NCI-H2196 (cell line): ENCODE measurements around the gene COPB2.
A peak's percentile ranks its signal among the peaks of the same experiment; 100 is the strongest.

ENCODE experiments used
- DNase-seq: peaks from one replicate; lab custom pipeline; 2025; ENCODE audit not compliant: unreplicated experiment; lab: John Stamatoyannopoulos, UW

COPB2 gene

DNA sequence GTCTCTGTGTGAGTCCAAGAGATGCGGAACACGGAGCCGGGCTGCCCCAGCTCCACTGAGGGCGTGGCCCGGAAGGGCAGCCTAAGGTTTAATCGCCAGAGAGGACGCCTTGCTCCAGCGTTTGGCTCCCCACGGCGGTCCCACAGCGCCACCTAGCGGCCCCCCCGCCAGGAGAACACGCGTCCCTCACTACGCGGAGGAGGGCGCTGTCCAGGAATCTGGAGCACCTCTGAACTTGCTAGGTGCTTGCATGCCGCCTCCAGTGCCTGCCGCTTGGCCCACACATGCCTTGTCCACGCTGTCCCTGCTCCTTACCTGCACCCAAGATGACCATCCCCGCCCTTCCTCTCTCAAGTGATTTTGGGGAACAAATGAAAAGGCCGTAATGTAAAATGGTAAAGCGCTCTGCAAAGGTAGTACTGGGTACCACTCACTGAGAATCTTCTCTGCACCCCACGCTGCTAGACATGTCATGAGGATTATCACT is 60.0 kb downstream of the COPB2 start:
- peak; percentile 97 for DNase-seq

DNA sequence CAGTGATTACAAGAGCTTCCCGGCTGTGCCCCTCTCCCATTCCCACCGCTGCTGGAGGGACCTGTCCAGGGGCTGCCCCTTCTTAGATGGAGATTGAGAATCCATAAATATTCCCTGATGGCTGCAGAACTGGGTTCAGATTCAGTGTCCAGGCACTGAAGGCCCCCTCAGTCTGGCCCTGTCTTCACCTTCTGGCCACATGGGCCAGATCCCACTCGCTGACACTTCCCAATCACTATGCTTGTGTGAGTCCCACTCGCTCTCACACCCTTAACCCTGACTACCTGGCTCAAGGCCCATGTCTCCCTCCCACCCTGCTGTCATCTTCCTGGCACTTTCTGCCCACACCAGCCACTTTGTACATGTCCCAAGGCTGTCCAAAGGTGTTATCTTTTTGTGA is 61.1 kb downstream of the COPB2 start:
- DNase-seq, result no peak

DNA sequence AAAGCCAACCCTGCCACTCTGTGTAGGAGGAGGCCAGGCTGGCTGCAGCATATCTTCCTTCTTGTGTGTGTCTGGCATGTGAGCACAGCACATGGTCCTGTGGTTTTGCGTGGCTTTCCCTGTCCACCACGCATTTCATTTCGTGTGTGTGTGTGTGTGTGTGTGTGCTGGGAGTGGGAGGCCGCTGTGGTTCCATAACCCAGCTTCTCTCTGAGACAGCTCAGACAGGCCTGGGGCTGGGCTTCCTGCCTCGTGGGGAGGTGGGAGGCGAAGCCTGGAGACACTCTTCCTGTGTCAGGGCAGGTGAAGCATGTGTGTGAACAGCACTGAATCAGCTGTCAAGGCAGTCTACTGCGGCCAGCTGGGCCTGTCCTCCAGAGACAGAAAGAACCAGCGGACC is 61.6 kb downstream of the COPB2 start:
- no peak for DNase-seq

DNA sequence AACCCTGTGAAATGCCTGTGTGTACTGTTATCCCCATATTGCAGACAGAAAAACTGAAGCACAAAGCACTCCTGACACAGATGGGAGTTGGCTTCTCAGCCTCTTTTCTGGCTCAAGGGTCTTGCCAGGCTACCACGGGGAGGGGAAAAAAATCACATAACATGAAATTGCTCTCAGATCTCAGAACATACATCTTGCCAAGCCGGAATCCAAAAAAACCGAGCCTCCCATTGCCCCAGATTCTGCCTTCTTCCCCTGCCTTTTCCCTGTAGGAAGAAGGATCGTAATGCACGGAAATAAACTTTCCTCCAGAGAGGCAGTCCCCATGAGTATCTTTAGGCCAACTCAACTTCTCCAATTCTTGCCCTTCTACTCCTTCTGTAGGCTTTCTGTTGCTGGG is 62.2 kb downstream of the COPB2 start:
- DNase-seq, result no peak

DNA sequence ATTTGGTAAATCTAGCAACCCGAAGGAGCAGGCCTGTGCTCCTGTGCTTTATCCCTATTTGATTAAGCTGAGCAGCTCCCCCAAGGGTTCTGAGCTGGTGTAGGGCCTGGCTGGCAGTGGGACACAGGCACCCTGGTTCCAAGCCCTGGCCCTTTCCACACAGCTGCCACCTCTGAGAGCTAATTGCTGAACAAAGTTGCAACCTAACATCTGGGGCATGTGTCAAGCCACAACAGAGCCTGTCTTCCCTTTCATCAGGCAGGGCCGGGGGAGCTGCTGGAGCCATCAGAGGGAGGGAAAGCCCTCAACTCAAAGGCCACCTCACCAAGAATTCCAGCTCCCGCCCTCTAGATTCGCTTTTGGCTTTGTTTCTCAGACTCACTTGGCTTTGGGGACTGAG is 62.7 kb downstream of the COPB2 start:
- no peak for DNase-seq

DNA sequence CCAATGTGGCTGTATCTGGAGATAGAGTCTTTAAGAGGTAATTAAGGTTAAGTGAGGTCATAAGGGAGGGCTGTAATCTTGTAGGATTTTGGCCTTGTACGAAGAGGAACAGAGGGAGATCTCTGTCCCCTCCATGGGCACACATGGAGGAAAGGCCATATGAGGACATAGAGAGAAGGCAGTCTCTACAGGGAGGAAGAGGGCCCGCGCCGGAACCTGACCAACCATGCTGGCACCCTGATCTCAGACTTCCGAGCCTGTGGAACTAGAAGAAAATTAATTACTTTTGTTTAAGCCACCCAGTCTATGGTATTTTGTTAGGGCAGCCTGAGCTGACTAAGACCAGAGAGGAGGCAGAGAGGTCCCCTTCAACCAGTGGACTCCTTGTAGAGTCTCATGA is 63.3 kb downstream of the COPB2 start:
- DNase-seq, result no peak

DNA sequence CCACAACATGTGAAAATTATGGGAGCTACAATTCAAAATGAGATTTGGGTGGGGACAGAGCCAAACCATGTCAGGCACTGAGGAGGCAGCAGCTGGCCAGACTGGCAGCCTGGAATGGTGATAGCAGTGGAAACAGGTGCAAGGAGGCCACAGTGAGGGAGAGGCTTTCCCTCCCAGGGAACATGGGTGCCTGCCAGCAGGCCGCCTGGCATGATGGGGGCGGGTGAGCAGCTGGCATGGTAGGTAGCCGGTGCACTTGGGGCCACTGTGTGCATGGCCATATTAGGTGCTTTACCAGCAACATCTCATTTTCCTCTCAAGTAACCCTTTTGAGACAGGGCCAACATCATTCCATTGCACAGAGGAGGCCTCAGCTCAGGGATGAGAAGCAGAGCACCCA is 63.9 kb downstream of the COPB2 start:
- DNase-seq, result no peak

DNA sequence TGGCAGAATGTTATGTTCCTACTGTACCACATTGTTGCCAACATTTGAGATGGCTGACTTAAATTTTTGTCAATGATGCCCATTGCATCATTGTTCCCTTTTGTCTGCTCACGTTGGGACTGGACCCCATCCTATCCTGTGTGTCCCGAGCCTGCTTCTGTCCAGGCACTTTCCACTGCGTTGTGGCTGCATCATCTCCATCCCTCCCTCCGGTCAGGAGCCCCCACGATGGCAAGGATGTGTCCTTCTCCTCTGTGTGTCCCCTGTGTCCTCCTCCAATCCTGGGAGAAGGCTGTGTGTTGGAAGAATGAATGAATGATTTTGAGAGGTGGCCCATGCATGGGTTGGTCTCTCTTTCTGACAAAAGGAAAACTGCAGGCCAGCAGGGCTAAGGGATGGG is 65.0 kb downstream of the COPB2 start:
- DNase-seq, result no peak

DNA sequence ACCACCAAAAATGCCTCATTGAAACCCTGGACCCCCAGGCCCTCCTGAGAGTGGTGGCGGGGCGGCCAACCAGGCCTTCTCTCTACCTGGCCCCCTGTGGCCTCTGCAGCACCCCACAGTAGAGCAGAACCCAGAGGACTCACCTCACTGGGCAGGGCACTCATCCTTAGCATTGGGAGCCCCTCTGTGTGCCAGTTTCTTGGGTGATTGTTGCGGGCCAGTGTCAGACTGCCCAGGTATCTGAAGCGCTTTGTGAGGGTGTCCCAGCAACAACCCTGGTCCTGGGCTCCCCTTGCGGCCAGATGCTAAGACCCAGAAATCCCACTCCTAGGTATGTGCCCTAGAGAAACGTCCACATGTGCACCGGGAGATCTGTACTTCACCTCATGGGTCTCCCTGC is 66.3 kb downstream of the COPB2 start:
- no peak for DNase-seq

DNA sequence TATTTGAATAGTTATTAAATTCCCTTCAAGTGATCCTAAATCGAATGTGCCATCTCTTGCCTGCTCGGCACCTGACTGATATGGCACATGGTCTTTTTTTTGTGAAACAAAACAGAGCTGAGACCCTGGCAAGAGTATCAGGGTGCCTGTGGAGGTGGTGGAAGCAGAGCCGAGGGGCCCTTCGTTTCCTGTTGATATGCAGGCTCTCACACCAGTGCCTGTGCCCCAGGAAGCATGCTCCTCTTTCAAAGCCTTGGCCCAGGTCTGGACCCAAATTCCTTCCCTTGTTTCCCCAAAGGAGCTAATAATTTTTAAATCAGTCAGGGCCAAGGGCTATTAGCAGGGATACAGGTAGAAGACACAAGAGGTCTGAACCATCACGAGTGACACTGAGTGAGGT is 67.1 kb downstream of the COPB2 start:
- DNase-seq, result no peak

DNA sequence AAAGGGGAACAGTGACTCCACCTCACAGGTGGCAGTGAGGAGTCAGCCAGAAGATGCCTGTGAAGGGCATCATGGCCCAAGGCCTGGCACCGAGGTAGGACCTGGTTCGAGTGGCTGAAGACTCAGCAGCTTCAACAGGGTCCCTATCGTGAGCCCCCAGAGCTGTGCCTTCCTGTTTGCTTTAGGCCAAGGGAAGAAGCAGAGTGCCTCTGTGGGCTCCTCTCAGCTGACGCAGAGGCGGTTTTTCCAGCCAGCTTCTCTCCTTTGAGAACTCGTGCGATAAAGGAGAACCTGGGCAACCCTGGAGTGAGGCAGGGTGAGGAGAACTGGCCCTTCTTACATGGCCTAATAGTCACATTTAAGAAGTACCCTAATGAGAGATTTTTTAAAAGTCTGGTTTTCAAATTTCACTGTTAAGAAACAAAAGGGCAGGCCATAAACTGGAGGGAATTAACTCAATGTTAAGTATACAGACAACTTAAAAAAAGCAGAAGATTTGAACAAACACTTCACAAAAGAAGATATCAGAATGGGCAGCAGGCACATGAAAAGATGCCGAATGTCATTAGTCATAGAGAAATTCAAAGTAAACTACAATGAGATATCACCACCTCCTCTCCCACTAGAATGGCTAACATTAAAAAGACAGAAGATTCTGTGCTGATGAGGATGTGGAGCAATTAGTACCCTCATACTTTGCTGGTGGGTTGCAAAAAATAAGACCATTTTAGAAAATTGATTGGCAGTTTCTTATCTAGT is 68.7 kb downstream of the COPB2 start:
- no peak for DNase-seq

DNA sequence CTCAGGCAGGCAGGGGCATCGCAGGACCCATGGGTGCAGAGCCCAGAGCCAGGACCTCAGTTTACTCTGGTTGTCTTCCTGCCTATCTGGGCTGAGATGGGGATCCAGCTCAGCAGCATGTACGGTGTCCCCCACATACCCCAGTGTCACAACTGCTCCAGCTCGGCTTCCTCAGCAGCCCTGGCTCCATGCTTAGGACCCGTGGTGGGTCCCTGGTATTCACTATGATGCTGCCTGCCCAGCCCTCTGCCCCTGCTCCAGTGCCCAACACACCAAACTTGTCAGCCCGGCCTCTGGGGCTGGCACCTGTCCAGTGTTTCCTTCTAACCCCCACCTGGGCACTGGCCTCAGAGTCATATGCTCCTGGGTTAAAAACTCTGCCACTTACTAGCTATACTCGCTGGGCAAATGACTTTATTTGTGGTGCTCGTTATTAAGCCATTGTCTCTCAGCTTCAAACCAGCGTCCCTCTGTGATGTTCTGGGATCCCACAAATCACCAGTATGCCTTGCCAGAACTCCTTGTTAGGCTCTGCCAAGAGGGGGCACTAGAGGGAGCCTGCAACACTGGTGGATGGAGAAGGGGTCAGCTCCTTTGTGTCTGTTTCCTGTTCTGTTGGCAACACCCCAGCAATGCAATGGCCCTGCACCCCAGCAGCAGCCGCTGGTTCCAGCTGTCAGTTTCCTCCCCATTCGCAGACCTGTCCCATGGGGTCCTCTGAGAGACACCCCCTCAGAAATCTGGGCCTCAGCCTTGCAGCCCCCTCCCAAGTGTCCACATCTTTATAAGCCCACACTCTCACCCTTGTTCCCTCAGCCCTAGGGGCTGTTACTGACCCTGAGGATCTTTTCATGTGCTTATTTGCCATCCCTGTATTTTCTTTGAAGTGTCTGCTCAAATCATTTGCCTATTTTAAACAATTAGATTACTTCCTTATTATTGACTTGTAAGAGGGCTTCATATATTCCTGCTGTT is 69.7 kb downstream of the COPB2 start:
- peak; percentile 20 for DNase-seq

DNA sequence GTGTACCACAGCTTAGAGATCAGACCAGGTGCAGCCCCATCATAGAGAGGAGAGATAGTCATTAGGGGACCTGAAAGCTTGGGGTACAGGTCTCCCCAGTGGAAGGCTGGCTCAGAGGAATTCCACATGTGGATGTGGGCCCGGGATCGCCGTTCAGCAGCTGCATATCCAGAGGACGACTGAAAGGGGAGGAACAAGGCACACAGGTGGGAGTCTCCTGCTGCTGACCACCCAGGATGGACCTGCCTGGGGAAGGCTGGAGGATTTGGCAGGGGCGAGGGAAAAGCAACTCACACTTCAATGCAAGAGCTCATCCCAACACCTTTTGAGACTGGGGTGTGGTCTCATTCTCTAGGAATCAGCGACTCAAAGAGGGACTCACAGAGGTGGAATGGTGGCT is 70.6 kb downstream of the COPB2 start:
- DNase-seq, result no peak

DNA sequence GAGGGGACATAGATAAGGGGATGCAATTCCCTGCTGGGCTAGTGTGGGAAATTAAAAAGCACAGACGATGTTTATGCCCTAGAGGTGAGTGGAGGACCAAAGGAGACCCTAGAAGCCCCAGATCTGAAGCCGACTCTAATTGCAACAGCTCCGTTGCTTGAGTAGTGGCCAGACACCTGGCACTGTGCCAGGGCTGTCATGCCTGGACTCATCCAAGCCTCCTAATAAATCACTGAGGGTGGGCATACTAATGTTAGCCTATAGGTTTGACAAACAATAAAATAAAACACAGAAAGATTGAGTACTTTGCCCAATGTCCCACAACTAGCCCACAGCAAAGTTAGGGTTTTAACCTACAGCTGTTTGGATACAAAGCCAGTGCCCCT is 71.0 kb downstream of the COPB2 start:
- DNase-seq, result peak; percentile 15

DNA sequence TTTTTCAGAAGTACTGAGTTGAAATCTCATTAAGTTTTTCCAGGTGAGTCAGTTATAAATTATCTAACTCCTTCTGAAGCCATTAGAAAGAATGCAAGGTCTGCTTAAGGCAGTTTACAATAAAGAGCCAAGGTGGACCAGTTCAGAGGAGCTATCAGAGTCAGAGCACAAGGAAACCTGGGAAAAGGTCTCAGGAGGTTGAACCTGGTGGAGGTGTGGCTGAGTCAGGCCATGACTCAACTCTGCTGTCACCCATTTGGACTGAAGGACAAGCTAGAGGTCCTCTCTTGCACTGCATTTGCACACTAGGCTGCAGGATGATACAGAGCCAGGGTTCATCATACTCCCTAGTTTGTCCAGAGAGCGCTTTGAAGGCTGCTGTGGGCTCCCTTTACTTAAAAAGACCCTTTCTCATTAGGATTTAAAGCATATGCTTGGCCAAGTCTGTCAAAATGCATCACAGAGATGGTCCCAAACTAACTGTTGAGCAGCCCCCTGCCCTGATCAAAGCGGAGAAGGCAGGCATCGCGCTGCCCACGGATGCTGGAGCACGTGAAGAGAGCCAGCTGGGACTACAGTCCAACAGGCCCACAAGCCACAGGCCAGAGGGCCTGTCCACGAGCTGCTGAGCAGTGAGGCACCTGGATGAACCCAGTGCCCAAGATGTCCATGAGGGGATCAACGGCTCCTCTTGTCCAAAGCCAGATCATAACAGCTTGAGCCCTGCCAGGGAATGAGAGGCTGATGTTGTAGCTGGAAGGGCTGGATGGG is 71.6 kb downstream of the COPB2 start:
- DNase-seq, result no peak

DNA sequence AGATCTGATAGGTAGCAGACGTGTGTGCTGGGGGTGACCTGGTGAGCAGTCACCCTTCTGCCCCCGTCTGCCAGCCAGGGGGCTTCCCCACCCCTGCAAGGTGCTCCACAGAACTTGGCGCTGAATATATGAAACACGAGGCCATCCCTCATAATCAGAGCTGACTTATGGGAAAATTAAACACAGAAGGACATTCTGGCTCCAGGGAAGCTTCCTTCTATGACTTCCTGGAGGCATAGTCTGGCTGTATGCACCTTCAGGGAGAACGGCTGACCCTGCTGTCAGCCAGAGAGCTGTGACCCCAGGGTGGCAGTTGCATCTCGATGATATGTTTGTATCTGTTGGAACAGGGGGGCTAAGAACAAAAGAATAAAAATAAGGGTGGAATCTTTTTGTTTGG is 72.2 kb downstream of the COPB2 start:
- DNase-seq, result no peak

DNA sequence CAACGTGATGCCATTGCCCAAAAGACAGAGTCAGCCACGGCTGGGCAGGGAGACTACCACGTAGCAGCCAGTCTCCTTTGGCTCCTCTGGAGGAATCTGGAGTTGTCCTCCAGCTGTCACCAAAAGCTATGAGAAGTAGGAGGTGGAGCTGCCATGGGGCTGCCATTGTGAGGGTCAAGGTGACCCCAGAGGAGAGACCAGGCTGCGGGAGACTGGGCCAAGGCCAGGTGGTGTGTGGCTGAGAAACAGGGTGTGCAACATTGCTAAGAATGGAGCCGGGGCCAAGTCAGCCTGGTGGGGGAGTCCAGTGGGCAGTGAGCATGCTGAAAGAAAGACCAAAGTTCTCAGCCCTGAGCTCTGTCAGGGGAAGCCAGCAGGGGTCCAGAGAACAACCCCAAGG is 75.5 kb downstream of the COPB2 start:
- no peak for DNase-seq

DNA sequence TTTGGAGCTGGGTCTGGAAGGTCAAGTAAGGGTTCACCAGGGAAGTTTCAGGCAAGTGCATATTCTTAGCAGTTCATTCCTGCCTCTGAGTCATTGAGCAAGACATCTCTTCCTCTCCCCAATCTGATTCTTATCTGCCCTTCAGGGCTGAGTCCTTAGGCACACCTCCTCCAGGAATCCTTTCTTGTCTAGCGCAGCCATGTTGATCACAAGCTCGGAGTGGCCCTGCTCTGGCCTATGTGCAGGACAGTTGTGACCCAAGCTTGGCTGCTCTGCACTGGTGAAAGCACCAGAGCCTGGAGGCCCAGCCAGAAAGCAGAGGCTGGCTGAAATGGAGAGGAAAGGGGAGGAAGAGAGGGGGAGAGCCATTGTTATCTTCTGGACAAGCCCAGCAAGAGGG is 76.5 kb downstream of the COPB2 start:
- no peak for DNase-seq

DNA sequence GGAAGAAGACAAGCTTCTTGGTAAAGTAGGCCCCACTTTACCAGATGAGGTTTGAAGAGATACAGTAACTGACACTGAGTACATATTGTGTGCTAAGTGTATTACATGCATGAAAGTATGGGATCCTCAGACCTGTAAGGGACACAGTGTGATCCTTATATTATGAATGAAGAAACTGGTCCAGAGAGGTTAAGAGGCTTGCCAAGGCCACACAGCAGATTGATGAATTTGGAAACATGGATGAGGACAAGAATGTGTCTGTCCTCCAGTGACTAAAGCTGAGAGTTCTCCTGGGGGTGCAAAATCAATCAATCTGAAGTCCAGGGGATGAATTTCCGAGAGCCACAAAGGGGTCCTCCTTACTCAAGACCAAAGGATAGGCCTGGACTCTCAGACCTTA is 77.0 kb downstream of the COPB2 start:
- DNase-seq, result no peak

DNA sequence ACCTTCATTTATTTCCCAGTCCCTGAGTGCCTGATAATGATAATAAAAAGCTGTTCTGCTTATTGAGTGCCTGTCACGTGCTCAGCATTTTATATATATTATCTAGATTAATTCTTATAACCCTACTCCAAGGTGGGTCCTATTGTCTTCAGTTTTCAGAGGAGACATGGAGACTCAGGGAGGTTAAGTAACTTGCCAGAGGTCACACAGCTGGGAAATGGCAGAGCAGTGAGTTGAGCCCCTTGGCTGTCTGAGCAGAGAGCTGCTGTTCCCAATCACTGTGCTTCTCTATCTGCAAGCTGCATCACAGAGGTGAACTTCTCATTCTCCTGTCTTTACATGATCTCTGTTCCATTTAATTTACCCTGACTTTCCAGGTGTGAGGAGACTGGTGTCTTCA is 77.9 kb downstream of the COPB2 start:
- no peak for DNase-seq

DNA sequence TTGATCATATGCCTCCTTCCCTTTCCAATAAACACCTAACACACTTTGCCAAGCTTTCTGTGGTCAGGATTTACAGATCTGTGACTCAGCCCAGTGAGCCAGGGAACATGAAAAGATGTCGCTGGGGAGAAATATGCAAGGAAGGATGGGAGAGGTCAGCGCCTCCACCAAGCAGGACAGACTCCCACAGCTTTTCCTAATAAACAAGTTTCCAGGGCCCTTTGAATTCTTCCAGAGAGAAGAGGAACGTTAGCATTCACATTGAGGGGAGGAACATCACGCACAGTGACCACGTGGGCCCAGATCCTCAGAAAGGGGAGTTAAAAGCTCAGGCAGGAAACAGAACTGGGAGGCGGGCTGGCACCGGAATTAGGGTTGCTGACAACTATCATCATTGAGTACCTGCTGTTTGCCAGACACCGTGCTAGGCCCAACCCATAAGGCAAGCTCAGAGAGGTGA is 78.9 kb downstream of the COPB2 start:
- DNase-seq, result no peak
